ENCODE data around the gene CCDC88B.

The CCDC88B gene

GRCh38 chr11:64382047-64382446 lies 42.0 kb downstream of the CCDC88B start:
- no peak for DNase-seq

GRCh38 chr11:64382586-64382985 lies 42.6 kb downstream of the CCDC88B start:
- no peak for DNase-seq

GRCh38 chr11:64383580-64383979 lies 43.6 kb downstream of the CCDC88B start:
- no peak for DNase-seq

GRCh38 chr11:64384028-64384737 lies 44.2 kb downstream of the CCDC88B start:
- DNase-seq: no peak

- DNase-seq: peak in 11 of 51 donors; percentile 10 to 60 (median 27)
Observed at GRCh38 chr11:64384981-64385944, 45.3 kb downstream of the CCDC88B start.

- peak in 1 of 51 donors; percentile 20 for DNase-seq
Observed at GRCh38 chr11:64385945-64386704, 46.1 kb downstream of the CCDC88B start.

DNA sequence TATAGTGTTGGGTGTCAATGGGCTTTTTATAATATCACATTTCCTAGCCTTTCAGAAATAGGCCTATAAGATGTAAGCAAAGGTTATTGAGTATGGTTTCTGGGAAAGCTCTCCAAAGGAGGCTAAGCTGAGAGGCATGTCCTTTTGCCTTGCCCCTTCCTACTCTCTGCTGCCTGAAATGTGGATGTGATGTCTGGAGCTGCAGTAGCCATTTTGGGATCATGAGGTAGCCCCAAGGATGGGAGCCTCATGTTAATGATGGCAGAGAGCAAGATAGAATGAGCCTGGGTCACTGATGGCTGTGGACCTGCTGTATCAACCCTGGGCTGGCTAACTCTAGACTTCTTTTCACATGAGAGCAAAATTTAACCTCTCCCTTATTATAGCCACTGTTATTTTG lies 47.9 kb downstream of the CCDC88B start:
- no peak for DNase-seq

DNA sequence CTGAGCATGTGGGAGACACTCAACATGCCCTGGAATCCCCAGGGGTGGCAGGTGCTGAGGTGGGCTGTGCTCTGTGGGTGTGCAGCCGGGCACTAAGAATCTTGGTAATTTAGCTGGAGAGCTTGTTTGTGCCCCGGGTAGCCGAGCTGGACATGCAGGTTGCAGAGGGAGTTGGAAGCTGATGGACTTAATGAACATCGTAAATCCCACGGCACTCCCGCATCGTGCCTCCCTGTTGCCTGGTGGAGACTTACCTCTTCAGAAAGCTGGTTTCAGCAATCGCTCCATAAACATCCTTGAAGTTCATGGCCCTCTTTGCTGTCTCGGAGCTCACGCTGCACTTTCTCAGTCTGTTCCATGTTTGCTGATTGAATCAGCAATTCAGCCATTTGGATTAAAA lies 48.9 kb downstream of the CCDC88B start:
- DNase-seq: no peak

DNA sequence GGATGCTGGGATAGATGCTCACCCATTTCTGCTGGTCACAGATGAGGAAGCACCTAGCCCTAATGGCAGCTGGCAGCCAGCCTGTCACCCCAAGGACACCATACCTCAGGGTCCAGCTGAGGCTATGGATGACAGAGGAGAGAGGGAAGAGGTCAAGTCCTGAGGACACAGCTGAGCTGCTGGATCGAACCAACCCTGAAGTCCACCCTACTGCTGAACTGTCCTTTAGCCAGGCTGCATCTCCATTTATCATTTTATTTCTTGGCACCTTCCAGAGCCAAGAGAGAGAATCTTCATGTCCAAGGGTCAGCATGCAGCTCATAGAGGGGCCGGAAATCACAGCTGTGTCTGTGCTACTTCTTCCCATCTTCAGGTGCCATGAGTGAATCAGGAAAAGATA lies 49.8 kb downstream of the CCDC88B start:
- DNase-seq: no peak

DNA sequence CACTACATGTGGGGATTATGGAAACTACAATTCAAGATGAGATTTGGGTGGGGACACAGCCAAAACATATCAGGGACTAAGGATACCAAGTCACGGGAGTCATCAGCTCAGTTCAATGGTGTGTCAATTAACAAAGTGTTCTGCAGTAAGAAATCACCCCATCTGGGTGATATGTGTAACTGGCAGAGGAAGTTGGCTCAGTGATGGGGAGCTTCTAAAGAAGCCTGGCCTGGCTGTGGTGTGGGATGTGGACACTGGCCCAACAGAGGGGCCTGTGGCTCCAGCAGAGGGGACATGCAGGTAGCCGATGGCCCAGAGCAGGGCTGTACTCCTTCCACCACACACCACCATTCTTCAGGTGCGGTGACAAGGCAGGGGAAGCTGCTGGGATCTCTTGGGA lies 50.6 kb downstream of the CCDC88B start:
- no peak for DNase-seq

DNA sequence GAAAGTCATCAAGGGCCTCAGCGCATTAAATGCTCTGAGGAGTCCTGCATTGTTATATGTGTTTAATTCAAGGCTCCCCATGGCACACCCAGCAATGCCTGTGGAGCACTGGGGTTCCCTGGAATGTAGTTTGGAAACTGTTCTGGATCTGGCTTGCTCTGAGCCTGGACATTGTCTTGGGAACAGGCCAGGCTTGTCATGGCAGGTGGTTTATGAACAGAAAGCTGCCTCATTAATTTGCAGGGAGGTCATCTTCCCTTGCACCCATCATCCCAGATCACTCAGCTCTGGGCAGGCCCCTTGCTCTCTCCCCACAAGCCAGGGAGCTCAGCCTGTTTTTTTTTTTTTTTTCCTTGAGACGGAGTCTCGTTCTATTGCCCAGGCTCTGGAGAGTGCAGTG lies 51.8 kb downstream of the CCDC88B start:
- DNase-seq: no peak

GRCh38 chr11:64395545-64396078 lies 55.6 kb downstream of the CCDC88B start:
- DNase-seq: peak in 7 of 51 donors; percentile 5 to 42 (median 21)

DNA sequence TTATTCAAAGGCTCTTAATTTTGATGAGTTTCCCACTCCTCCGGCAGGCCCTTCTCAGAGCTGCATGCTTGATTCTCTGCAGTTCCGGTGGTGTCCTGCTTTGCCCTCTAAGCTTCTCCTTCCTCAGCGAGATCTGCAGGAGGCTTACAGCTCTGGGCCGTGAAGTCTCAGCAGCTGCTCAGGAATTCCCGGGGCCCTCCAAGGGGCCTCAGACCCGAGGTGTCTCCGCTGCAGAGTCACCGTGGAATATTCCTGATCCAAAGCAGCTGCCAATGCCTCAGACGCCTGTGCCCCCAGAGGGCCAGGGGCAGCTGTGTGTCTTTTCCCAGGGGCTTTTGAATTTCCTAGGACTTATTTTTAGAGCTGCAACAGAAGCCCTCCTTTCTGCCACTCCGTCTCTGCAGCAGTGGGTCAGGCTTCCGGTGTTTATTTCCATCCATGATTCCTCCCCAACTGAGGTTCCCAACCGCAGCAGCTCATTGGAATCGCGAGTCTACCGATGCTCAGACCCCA lies 56.1 kb downstream of the CCDC88B start:
- DNase-seq: peak in 3 of 51 donors; percentile 31 to 42 (median 40)

- DNase-seq: no peak
Observed at GRCh38 chr11:64400102-64400501, 60.1 kb downstream of the CCDC88B start.

GRCh38 chr11:64400667-64401066 lies 60.7 kb downstream of the CCDC88B start:
- DNase-seq: no peak

- DNase-seq: no peak
Observed at GRCh38 chr11:64401775-64402174, 61.8 kb downstream of the CCDC88B start.

GRCh38 chr11:64403106-64403505 lies 63.1 kb downstream of the CCDC88B start:
- DNase-seq: no peak

- DNase-seq: peak in 1 of 51 donors; percentile 13
Observed at GRCh38 chr11:64406221-64406946, 66.4 kb downstream of the CCDC88B start.

All from hypothalamus (tissue), 51 donors.